Measurements from ENCODE around the gene MRPL47. TPM values are rescaled to one million over a fixed set of nuclear protein-coding genes. Genes with fewer than 3 reads are reported as not detected.

MRPL47 gene
- total RNA-seq (2022; extraction: Qiagen RNA extraction): 32.1 to 46.4 TPM (median 32.6 TPM) in 5 replicates

DNA sequence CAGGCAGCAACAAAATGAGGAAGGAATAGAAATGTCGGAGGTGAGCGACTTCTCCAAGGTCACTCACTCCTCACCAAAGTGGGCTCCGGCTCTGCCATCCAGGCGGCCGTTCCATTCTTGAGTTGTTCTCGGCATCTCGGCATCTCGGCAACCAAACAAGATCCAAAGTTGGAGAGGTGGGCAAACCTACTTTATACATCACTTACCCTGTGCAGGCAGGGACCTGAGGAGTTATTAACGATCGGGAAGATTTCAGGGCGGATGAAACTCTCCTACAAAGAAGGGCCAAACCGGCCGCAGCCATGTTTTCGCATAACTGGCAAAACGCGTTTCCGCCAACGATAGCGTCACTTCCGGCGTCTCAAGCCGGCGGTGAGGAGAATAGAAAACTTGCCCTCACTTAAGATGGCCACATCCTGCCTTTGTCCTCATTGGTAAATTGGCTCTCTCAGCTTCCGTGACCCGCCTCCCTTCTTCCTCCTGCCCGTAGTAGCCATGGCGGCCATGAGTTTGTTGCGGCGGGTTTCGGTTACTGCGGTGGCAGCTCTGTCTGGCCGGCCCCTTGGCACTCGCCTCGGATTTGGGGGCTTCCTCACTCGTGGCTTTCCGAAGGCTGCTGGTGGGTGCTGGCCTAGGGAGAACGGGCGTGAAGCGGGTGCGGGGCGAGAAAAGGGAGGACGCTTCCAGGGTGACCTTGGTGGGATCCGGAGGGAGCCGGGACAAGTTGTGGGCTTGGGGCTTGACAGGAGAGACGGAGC lies at the start of gene MRPL47, which contains the start of gene NDUFB5:
TSS of gene MRPL47 (minus strand) at position 318 of the 758 bp plus-strand sequence. CDS start at position 304, 14 bp downstream.
TSS of gene NDUFB5 (plus strand) at position 474 of the 758 bp plus-strand sequence. CDS start at position 496, 22 bp downstream.

GRCh38 chr3:179652447-179653095 lies 48.1 kb upstream of the MRPL47 start, which contains the start of gene USP13:
Gene USP13 (plus strand): TSS chr3:179653040. CDS start chr3:179653226, 186 bp downstream.

GRCh38 chr3:179562591-179563270 lies 41.7 kb downstream of the MRPL47 start, which contains the start of gene ACTL6A:
Gene ACTL6A (plus strand): TSS chr3:179562926. CDS start chr3:179563093, 167 bp downstream.

Other genes with a start within 250 kb of the MRPL47 start
- 12.0 to 22.0 TPM (median 19.4 TPM) in 5 replicates for gene GNB4, start 153.2 kb downstream of the MRPL47 start, total RNA-seq (2022; extraction: Qiagen RNA extraction)
- 52.3 to 74.3 TPM (median 56.9 TPM) in 5 replicates for gene ACTL6A, start 41.7 kb downstream of the MRPL47 start, total RNA-seq (2022; extraction: Qiagen RNA extraction)
- gene NDUFB5, start 156 bp upstream of the MRPL47 start, total RNA-seq (2022; extraction: Qiagen RNA extraction): 43.6 to 56.2 TPM (median 46.9 TPM) in 5 replicates
- gene USP13, start 48.4 kb upstream of the MRPL47 start, total RNA-seq (2022; extraction: Qiagen RNA extraction): 8.9 to 13.0 TPM (median 11.9 TPM) in 5 replicates

Measured in A549 treated with dexamethasone at 1 μM for 4 hours (cell line).